HepG2 (cell line): ENCODE results near the gene PCSK2. TPM values are rescaled to one million over a fixed set of nuclear protein-coding genes. Genes with fewer than 3 reads are reported as not detected.

Source experiments
- ATAC-seq: fragments of 200-7000 bp; cut with Tn5 transposase; 3 replicates; pipeline ENCODE4 v1.9.1; 2020; ENCODE audit warnings: mild to moderate bottlenecking, moderate library complexity
- BruUV-seq: library from RNA; stranded (reverse); fragments of 400-500 nt; replicated peaks from 2 replicates; lab custom pipeline; 2021; lab: Mats Ljungman, UMichigan
- CTCF ChIA-PET: fragments of 300-600 bp; formaldehyde crosslinking; extraction: SDS; loops from one replicate; lab custom pipeline; 2021; ENCODE audit warnings: low total read pairs, inconsistent platforms, low intra/inter-chr PET ratio; lab: Yijun Ruan, JAX
- POLR2A ChIA-PET: fragments of 350-600 bp; sonication (Branson Sonifier 250); formaldehyde crosslinking; loops from one replicate; lab custom pipeline; 2020; ENCODE audit warnings: antibody characterized with exemption, inconsistent platforms; lab: Yijun Ruan, JAX
- DNase-seq: peaks from one replicate; pipeline ENCODE4 v3.0.0-alpha.2; 2015; ENCODE audit warnings: low spot score
- FAIRE-seq: peaks from 3 replicates; lab custom pipeline; 2011; peaks lifted over from hg19 to GRCh38; lab: Jason Lieb, UNC
- H2AFZ ChIP-seq: one replicate; pipeline ENCODE4 v1.6.1; 2011; ENCODE audit warnings: low read length, inconsistent platforms
- H3K27ac ChIP-seq: fragments of 300-600 bp; 3 replicates; pipeline ENCODE4 v1.8.0; 2011; ENCODE audit warnings: mixed run types, mild to moderate bottlenecking, mixed read lengths, low read length, inconsistent platforms; ENCODE audit not compliant: insufficient read depth; ENCODE audit errors: extremely low read length
- H3K27me3 ChIP-seq, 2 experiments: fragments of 200-600 bp in 1 of 2; 2 replicates in 1 of 2; 3 replicates in 1 of 2; pipeline versions ENCODE4 v1.6.0 to v1.8.0; 2011; ENCODE audit warnings: low read length in 2 of 2, mild to moderate bottlenecking in 2 of 2, moderate library complexity in 2 of 2, inconsistent platforms in 1 of 2; ENCODE audit not compliant: insufficient read depth in 2 of 2, control insufficient read depth in 1 of 2
- H3K36me3 ChIP-seq, 2 experiments: fragments of 200-600 bp in 1 of 2; replicated peaks in 1 of 2; 2 replicates in 1 of 2; 3 replicates in 1 of 2; pipeline versions ENCODE4 v1.5.1 to v1.8.0; 2011; ENCODE audit warnings: low read length in 2 of 2, inconsistent platforms in 1 of 2; ENCODE audit not compliant: insufficient read depth in 2 of 2, control insufficient read depth in 1 of 2
- H3K4me1 ChIP-seq: 2 replicates; pipeline ENCODE4 v1.5.1; 2012; ENCODE audit warnings: low read length, inconsistent platforms; ENCODE audit not compliant: insufficient read depth
- H3K4me2 ChIP-seq: 2 replicates; pipeline ENCODE4 v1.6.0; 2011; ENCODE audit warnings: low read depth, low read length, inconsistent platforms
- H3K4me3 ChIP-seq, 3 experiments: fragments of 200-600 bp in 1 of 3; sonication (generic), shearing (Covaris generic) in 1 of 3; replicated peaks in 1 of 3; 2 replicates each; pipeline ENCODE4 v1.5.1; 2011 to 2016; ENCODE audit warnings: low read length in 3 of 3, inconsistent platforms in 2 of 3, low read depth in 2 of 3, mild to moderate bottlenecking in 2 of 3, control low read depth in 1 of 3, mixed read lengths in 1 of 3; ENCODE audit not compliant: insufficient read depth in 1 of 3
- H3K79me2 ChIP-seq: one replicate; pipeline ENCODE4 v1.6.1; 2011; ENCODE audit warnings: low read length, inconsistent platforms; ENCODE audit not compliant: insufficient read depth
- H3K9ac ChIP-seq: 2 replicates; pipeline ENCODE4 v1.6.0; 2011; ENCODE audit warnings: mild to moderate bottlenecking, low read depth, low read length, inconsistent platforms; ENCODE audit not compliant: insufficient read depth
- H3K9me3 ChIP-seq: 2 replicates; pipeline ENCODE4 v1.5.1; 2012; ENCODE audit warnings: mild to moderate bottlenecking, low read length
- H4K20me1 ChIP-seq: 2 replicates; pipeline ENCODE4 v1.6.0; 2011; ENCODE audit warnings: inconsistent platforms, mild to moderate bottlenecking, low read length, moderate library complexity; ENCODE audit not compliant: insufficient read depth
- ARNT ChIP-seq: fragments of 450-650 bp; IDR thresholded peaks from 2 replicates; pipeline ENCODE4 v1.6.1; 2017
- HINFP ChIP-seq: sonication (generic); formaldehyde crosslinking; IDR thresholded peaks from 2 replicates; pipeline ENCODE4 v1.4.0; 2020; ENCODE audit warnings: low read depth, mild to moderate bottlenecking, missing genetic modification reagents
- HOMEZ ChIP-seq: IDR thresholded peaks from 2 replicates; pipeline ENCODE4 v1.6.1; 2016; ENCODE audit warnings: low read depth
- JARID2 ChIP-seq: sonication (generic); formaldehyde crosslinking; IDR thresholded peaks from 2 replicates; pipeline ENCODE4 v1.8.1; 2023; ENCODE audit warnings: missing genetic modification reagents, inconsistent platforms; ENCODE audit not compliant: insufficient replicate concordance
- KLF9 ChIP-seq: IDR thresholded peaks from 2 replicates; pipeline ENCODE4 v1.6.1; 2016; ENCODE audit warnings: low read depth
- MAFF ChIP-seq: IDR thresholded peaks from 2 replicates; pipeline ENCODE4 v1.6.1; 2011; ENCODE audit warnings: low read depth, low read length, improper control_type of control experiment
- NONO ChIP-seq, 2 experiments: fragments of 450-650 bp in 1 of 2; sonication (generic) in 1 of 2; formaldehyde crosslinking in 1 of 2; IDR thresholded peaks in 1 of 2; conservative IDR thresholded peaks in 1 of 2; 2 replicates each; pipeline versions ENCODE4 v1.6.1 to v1.8.0; 2017 to 2022; ENCODE audit warnings: mild to moderate bottlenecking in 1 of 2, missing genetic modification reagents in 1 of 2, moderate library complexity in 1 of 2
- RCOR2 ChIP-seq: IDR thresholded peaks from 2 replicates; pipeline ENCODE4 v1.6.1; 2016; ENCODE audit warnings: missing biosample characterization, missing genetic modification reagents
- SOX5 ChIP-seq: IDR thresholded peaks from 2 replicates; pipeline ENCODE4 v1.6.1; 2016; ENCODE audit warnings: borderline replicate concordance
- SRF ChIP-seq: IDR thresholded peaks from 2 replicates; pipeline ENCODE4 v1.6.1; 2011; ENCODE audit warnings: mild to moderate bottlenecking, low read depth, low read length, moderate library complexity
- YEATS4 ChIP-seq: sonication (generic); formaldehyde crosslinking; IDR thresholded peaks from 2 replicates; pipeline ENCODE4 v1.4.0; 2020; ENCODE audit warnings: missing genetic modification reagents, borderline replicate concordance
- ZFP36L2 ChIP-seq: sonication (generic); formaldehyde crosslinking; IDR thresholded peaks from 2 replicates; pipeline ENCODE4 v1.4.0; 2020; ENCODE audit warnings: missing genetic modification reagents
- ZFP41 ChIP-seq: sonication (generic); formaldehyde crosslinking; IDR thresholded peaks from 2 replicates; pipeline ENCODE4 v1.4.0; 2020; ENCODE audit warnings: mild to moderate bottlenecking, missing genetic modification reagents, borderline replicate concordance
- ZFP62 ChIP-seq: sonication (generic); formaldehyde crosslinking; IDR thresholded peaks from 2 replicates; pipeline ENCODE4 v1.4.0; 2020; ENCODE audit warnings: missing genetic modification reagents
- ZNF432 ChIP-seq: sonication (generic); formaldehyde crosslinking; IDR thresholded peaks from 2 replicates; pipeline ENCODE4 v1.5.0; 2020; ENCODE audit warnings: missing genetic modification reagents, mild to moderate bottlenecking, borderline replicate concordance
- ZNF446 ChIP-seq: sonication (generic); formaldehyde crosslinking; IDR thresholded peaks from 2 replicates; pipeline ENCODE4 v1.5.0; 2020; ENCODE audit warnings: mild to moderate bottlenecking, missing genetic modification reagents
- ZNF543 ChIP-seq: sonication (generic); formaldehyde crosslinking; IDR thresholded peaks from 2 replicates; pipeline ENCODE4 v1.4.0; 2020; ENCODE audit warnings: mild to moderate bottlenecking, missing genetic modification reagents
- ZNF549 ChIP-seq: sonication (generic); formaldehyde crosslinking; IDR thresholded peaks from 2 replicates; pipeline ENCODE4 v1.5.0; 2020; ENCODE audit warnings: missing genetic modification reagents
- ZNF75D ChIP-seq: sonication (generic); formaldehyde crosslinking; IDR thresholded peaks from 2 replicates; pipeline ENCODE4 v1.8.1; 2023; ENCODE audit warnings: missing genetic modification reagents, mild to moderate bottlenecking, borderline replicate concordance
- ZNF777 ChIP-seq: sonication (generic); formaldehyde crosslinking; IDR thresholded peaks from 2 replicates; pipeline ENCODE4 v1.4.0; 2020; ENCODE audit warnings: missing genetic modification reagents
- ZNF781 ChIP-seq: sonication (generic); formaldehyde crosslinking; IDR thresholded peaks from 2 replicates; pipeline ENCODE4 v1.5.1; 2020; ENCODE audit warnings: borderline replicate concordance, mild to moderate bottlenecking, missing genetic modification reagents; ENCODE audit errors: not compliant biosample characterization
- ZNF782 ChIP-seq: sonication (generic); formaldehyde crosslinking; IDR thresholded peaks from 2 replicates; pipeline ENCODE4 v1.4.0; 2020; ENCODE audit warnings: missing genetic modification reagents, mild to moderate bottlenecking, borderline replicate concordance
- ZNF788 ChIP-seq: sonication (generic); formaldehyde crosslinking; IDR thresholded peaks from 2 replicates; pipeline ENCODE4 v1.5.0; 2020; ENCODE audit warnings: mild to moderate bottlenecking, missing genetic modification reagents, borderline replicate concordance
- WGBS: methylation state at CpG from one replicate; pipeline ENCODE4 v1.1.6; 2017; ENCODE audit warnings: low lambda C conversion rate; 5-methylcytosine and 5-hydroxymethylcytosine counted together
- in situ Hi-C: cut with HindIII; loops from 2 replicates; pipeline ENCODE4 v1.10.0; 2017; ENCODE audit warnings: low pct_unique_long_range_greater_than_20kb; ENCODE audit not compliant: extremely low pct_ligation_motif_present
- intact Hi-C: fragments of 100-400 bp; cut with micrococcal nuclease; formaldehyde crosslinking; loops from one replicate; pipeline ENCODE4 v1.10.0; 2022; ENCODE audit not compliant: unreplicated experiment
- polyA plus RNA-seq, 8 experiments: library from polyadenylated mRNA; depleted of rRNA in 3 of 8; stranded (reverse) in 7 of 8; unstranded in 1 of 8; fragments of >200 nt; fragmentation: Illumina TruSeq in 4 of 8; extraction: Trizol in 4 of 8; gene quantifications; 2 replicates each; pipeline versions ENCODE4 v1.2.1 to v1.2.3, GENCODE V29; 2011 to 2016; ENCODE audit warnings: low read depth in 4 of 8, missing spikeins in 1 of 8, mixed read lengths in 1 of 8; ENCODE audit not compliant: insufficient read depth in 1 of 8
- total RNA-seq, 5 experiments: library from RNA; depleted of rRNA; stranded (reverse); fragments of >200 nt; fragmentation: Illumina TruSeq; extraction: Trizol; gene quantifications; 2 replicates each; pipeline ENCODE4 v1.2.3, GENCODE V29; 2016; ENCODE audit warnings: low read depth in 1 of 5

Gene PCSK2
- total and polyA plus RNA-seq, 2 of the 13 experiments (the other 11 are each of a cell fraction or from before 2014, with no cell fraction given): not detected

DNA sequence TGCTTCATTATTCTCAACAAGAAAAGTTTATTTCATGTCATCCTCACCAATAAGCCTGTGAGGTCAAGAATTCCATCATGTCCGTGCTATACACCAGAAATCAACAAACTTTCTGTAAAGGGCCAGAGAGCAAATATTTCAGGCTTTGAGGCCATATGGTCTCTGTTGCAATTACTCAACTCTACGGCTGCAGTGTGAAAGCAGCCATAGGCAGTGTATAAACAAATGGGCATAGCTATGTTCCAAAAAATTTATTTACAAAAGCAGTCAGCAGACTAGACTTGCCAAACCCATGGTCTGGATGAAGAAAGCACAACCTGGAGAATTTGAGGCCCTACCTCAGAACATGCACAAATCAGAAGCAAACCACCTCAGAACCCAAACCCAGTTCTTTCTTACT is 118.5 kb downstream of the PCSK2 start (continued):
- TF ChIP-seq HINFP (CRISPR knock-in tag) (no peak), ZFP41 (no peak), SRF (no peak)

DNA sequence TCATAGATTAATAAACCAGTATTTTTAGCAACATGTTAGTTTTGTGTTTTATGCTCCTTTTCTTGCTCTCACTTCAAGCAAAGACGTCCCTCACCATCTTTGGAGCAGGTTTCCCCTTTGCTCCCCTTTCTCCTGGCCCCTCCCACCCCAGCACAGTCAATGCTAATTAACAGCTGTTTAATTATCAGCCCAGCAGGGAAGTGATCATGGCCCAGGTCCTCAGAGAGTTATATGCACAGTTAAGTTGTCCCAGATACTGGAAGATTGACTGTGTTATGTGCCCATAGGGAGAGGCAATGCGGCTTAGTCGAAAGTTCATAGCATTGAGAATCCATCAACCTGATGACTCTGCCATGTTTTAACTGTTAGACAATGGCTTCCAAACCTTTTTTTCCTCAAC is 123.5 kb downstream of the PCSK2 start:
- ATAC-seq (no peak), DNase-seq (no peak), FAIRE-seq (no peak)
- Histone ChIP-seq H3K9me3 (no peaks in the 10 kb centered on the region), H3K79me2 (no peaks in the 10 kb centered on the region), H3K27me3 (peaks cover 0 to 3% of the 10 kb centered on the region in 2 experiments; a peak in 1 of 5 replicates), H3K4me3 (no peak overlapping the region), H2AFZ (no peak overlapping the region), H3K9ac (no peak overlapping the region), H3K36me3 (no peaks in the 10 kb centered on the region), H3K27ac (no peak overlapping the region), H3K4me1 (no peaks in the 10 kb centered on the region), H4K20me1 (no peaks in the 10 kb centered on the region), H3K4me2 (no peak overlapping the region)
- intact Hi-C loops (no loop called here), in situ Hi-C loops (no loop called here)
- no TSS peak for BruUV-seq
- POLR2A ChIA-PET: no interaction called here
- no peak for TF ChIP-seq ZFP36L2 (CRISPR knock-in tag)
- TF ChIP-seq ZNF75D: no peak
- no peak for TF ChIP-seq RCOR2 (CRISPR knock-in tag)
- no peak for TF ChIP-seq ZNF432 (CRISPR knock-in tag)
- TF ChIP-seq MAFF: no peak
- no peak for TF ChIP-seq ZFP62 (CRISPR knock-in tag)
- TF ChIP-seq JARID2 (CRISPR knock-in tag): no peak
- TF ChIP-seq ZNF788 (CRISPR knock-in tag): no peak
- TF ChIP-seq ZNF543: no peak
- no peak for TF ChIP-seq ZNF446 (CRISPR knock-in tag)
- no peak for TF ChIP-seq ZNF781
- no peak for TF ChIP-seq ZNF777 (CRISPR knock-in tag)
- TF ChIP-seq YEATS4 (CRISPR knock-in tag): no peak
- TF ChIP-seq NONO (IDR thresholded peaks at IDR 0.05): no peak
- no peak for TF ChIP-seq NONO (CRISPR knock-in tag; conservative IDR thresholded peaks at IDR 0.05)
- no peak for TF ChIP-seq SOX5
- TF ChIP-seq ARNT: no peak
- no peak for TF ChIP-seq ZNF782 (CRISPR knock-in tag)
- no peak for TF ChIP-seq KLF9 (CRISPR knock-in tag)
- no peak for TF ChIP-seq HOMEZ (CRISPR knock-in tag)
- TF ChIP-seq ZNF549 (CRISPR knock-in tag): no peak
- 34% methylated on average over 3 of the region's 3 CpGs for WGBS
- CTCF ChIA-PET: no interaction called here
